WERI-Rb-1 (cell line): ENCODE data around the gene ALLC.
"Not testable (repeated sequence)": the region's sequence is repeated elsewhere in the genome, so short reads cannot be mapped to it uniquely, and the experiment has no call there.

ENCODE experiments used
- DNase-seq: peaks from one replicate; pipeline ENCODE4 v3.0.0-alpha.2; 2020
- H3K27ac ChIP-seq: fragments of 250-450 bp; sonication (Bioruptor Pico); 2 replicates; pipeline ENCODE4 v1.5.1; 2020; ENCODE audit warnings: mild to moderate bottlenecking, moderate library complexity
- H3K27me3 ChIP-seq: fragments of 250-450 bp; sonication (Bioruptor Pico); 2 replicates; pipeline ENCODE4 v1.5.1; 2021; ENCODE audit warnings: mild to moderate bottlenecking, low read depth, moderate library complexity; ENCODE audit not compliant: insufficient read depth, severe bottlenecking
- H3K36me3 ChIP-seq: fragments of 250-450 bp; sonication (Bioruptor Pico); 2 replicates; pipeline ENCODE4 v1.5.1; 2020; ENCODE audit warnings: mild to moderate bottlenecking, moderate library complexity
- H3K4me3 ChIP-seq: 2 replicates; pipeline ENCODE4 v1.5.1; 2011; ENCODE audit warnings: low read depth, mild to moderate bottlenecking, control low read depth, low read length
- H3K9me3 ChIP-seq: fragments of 250-450 bp; sonication (Bioruptor Pico); 2 replicates; pipeline ENCODE4 v1.5.1; 2021; ENCODE audit warnings: mild to moderate bottlenecking, moderate library complexity; ENCODE audit not compliant: severe bottlenecking
- CTCF ChIP-seq: IDR thresholded peaks from 2 replicates; pipeline ENCODE4 v1.5.1; 2011; ENCODE audit warnings: low read depth, mild to moderate bottlenecking, control low read depth, inconsistent platforms, low read length

ALLC gene

GRCh38 chr2:3654531-3655225 is 3.3 kb upstream of the ALLC start:
- H3K9me3 ChIP-seq: no peaks in the 10 kb centered on the region
- no peak for TF ChIP-seq CTCF
- DNase-seq: no peak
- H3K27me3 ChIP-seq: no peaks in the 10 kb centered on the region
- no peak overlapping the region for H3K4me3 ChIP-seq
- no peaks in the 10 kb centered on the region for H3K36me3 ChIP-seq
- H3K27ac ChIP-seq: no peak overlapping the region

GRCh38 chr2:3655871-3656761 is 1.9 kb upstream of the ALLC start:
- DNase-seq: peak; percentile 38
- Histone ChIP-seq H3K36me3 (no peaks in the 10 kb centered on the region), H3K27me3 (no peaks in the 10 kb centered on the region), H3K9me3 (no peaks in the 10 kb centered on the region), H3K27ac (peak overlapping the region; percentile 97), H3K4me3 (no peak overlapping the region)
- TF ChIP-seq CTCF: no peak

- H3K9me3 ChIP-seq: no peaks in the 10 kb centered on the region
- H3K27me3 ChIP-seq: no peaks in the 10 kb centered on the region
- H3K27ac ChIP-seq: peak overlapping the region; percentile 97
- no peak for TF ChIP-seq CTCF
- H3K36me3 ChIP-seq: no peaks in the 10 kb centered on the region
- H3K4me3 ChIP-seq: peak overlapping the region; percentile 1; the same call in 1 of the 2 replicates
- peak; percentile 99 for DNase-seq
Measured at GRCh38 chr2:3656762-3657721, 958 bp upstream of the ALLC start.

- H3K9me3 ChIP-seq: no peaks in the 10 kb centered on the region
- peak overlapping the region; percentile 20 for H3K4me3 ChIP-seq
- H3K27me3 ChIP-seq: no peaks in the 10 kb centered on the region
- H3K36me3 ChIP-seq: no peaks in the 10 kb centered on the region
- no peak for TF ChIP-seq CTCF
- DNase-seq: peak; percentile 97
- peak overlapping the region; percentile 97 for H3K27ac ChIP-seq
Measured at GRCh38 chr2:3659447-3660432, 1.7 kb downstream of the ALLC start.

- not testable (repeated sequence) for H3K36me3 ChIP-seq, DNase-seq, H3K4me3 ChIP-seq, H3K27me3 ChIP-seq, H3K9me3 ChIP-seq
- peak overlapping the region; percentile 97 for H3K27ac ChIP-seq
Measured at GRCh38 chr2:3660640-3661039, 2.6 kb downstream of the ALLC start.
